Osteoblast (primary cell): ENCODE data around the gene KRTAP10-6. TPM values are rescaled to one million over a fixed set of nuclear protein-coding genes. Genes with fewer than 3 reads are reported as not detected.
"Not testable (repeated sequence)": the region's sequence is repeated elsewhere in the genome, so short reads cannot be mapped to it uniquely, and the experiment has no call there.

ENCODE experiments used
- DNase-seq: peaks from one replicate; pipeline ENCODE4 v3.0.0; 2011; ENCODE audit warnings: low spot score, mixed read lengths; ENCODE audit not compliant: insufficient read length; ENCODE audit errors: missing footprints
- H2AFZ ChIP-seq: 2 replicates; pipeline ENCODE4 v1.6.0; 2011; ENCODE audit warnings: mild to moderate bottlenecking, low read length
- H3K27ac ChIP-seq: 2 replicates; pipeline ENCODE4 v1.5.1; 2011; ENCODE audit warnings: mild to moderate bottlenecking, low read depth, low read length, moderate library complexity
- H3K27me3 ChIP-seq: 2 replicates; pipeline ENCODE4 v1.6.0; 2012; ENCODE audit warnings: mild to moderate bottlenecking, control low read depth, inconsistent platforms, low read length, moderate library complexity; ENCODE audit not compliant: insufficient read depth
- H3K36me3 ChIP-seq: 2 replicates; pipeline ENCODE4 v1.5.1; 2011; ENCODE audit warnings: mild to moderate bottlenecking, low read length, control low read depth, moderate library complexity; ENCODE audit not compliant: insufficient read depth
- H3K4me1 ChIP-seq: 2 replicates; pipeline ENCODE4 v1.5.1; 2011; ENCODE audit warnings: mild to moderate bottlenecking, low read length, control low read depth, moderate library complexity; ENCODE audit not compliant: insufficient read depth
- H3K4me2 ChIP-seq: 2 replicates; pipeline ENCODE4 v1.6.0; 2011; ENCODE audit warnings: mild to moderate bottlenecking, low read length; ENCODE audit not compliant: insufficient read depth
- H3K4me3 ChIP-seq: fragments of 200-600 bp; sonication (generic); 3 replicates; pipeline ENCODE4 v1.5.1; 2012; ENCODE audit warnings: mild to moderate bottlenecking, low read length, inconsistent platforms; ENCODE audit not compliant: insufficient read depth
- H3K79me2 ChIP-seq: 2 replicates; pipeline ENCODE4 v1.6.0; 2012; ENCODE audit warnings: mild to moderate bottlenecking, low read length, control low read depth, inconsistent platforms; ENCODE audit not compliant: insufficient read depth
- H3K9me3 ChIP-seq: 2 replicates; pipeline ENCODE4 v1.5.1; 2011; ENCODE audit warnings: low read depth, low read length, control low read depth
- H4K20me1 ChIP-seq: 2 replicates; pipeline ENCODE4 v1.6.0; 2012; ENCODE audit warnings: mild to moderate bottlenecking, low read length, control low read depth; ENCODE audit not compliant: insufficient read depth
- total RNA-seq: library from RNA; depleted of rRNA; stranded (reverse); fragments of >200 nt; gene quantifications from 2 replicates; pipeline ENCODE4 v1.2.3, GENCODE V29; 2012
- TF ChIP-seq, protein P1 (sequence below): IDR thresholded peaks from 2 replicates; pipeline ENCODE4 v1.5.1; 2011; ENCODE audit warnings: mild to moderate bottlenecking, low read depth, low read length, moderate library complexity; ENCODE audit errors: extremely low read depth

The KRTAP10-6 gene
- total RNA-seq, 1 donor: not detected

DNA sequence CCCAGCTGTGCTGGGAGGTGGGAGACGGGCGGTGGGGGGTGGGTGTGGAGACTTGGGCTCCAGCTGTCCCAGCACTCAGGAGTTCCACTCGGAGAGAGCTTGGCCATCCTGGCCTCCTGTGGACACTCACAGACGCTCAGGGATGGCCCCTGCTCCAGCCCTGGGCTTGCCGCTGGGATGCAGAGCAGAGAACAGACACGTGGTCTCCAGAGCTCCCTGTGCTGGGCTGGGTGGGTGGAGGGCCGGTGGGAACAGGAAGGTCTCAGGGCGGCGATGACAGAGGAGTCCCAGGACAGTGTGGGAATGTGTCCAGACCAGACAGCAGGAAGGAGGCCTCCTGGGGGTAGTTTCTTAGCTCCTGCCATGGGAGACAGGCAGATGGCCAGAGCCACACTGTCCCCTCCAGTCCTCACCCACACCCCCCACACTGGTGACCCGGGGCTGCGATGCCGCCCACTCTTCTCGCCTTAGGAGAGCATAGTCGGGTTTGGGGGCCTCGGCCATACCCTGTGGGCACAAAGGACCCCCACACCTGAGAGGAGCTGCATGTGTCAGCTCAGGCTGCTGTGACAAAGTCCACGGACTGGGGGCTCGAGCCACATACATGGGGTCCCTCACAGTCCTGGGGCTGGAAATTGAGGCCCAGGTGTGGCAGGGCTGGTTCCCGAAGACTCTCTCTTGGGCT lies 36.5 kb upstream of the KRTAP10-6 start:
- TF ChIP-seq, protein P1, sequence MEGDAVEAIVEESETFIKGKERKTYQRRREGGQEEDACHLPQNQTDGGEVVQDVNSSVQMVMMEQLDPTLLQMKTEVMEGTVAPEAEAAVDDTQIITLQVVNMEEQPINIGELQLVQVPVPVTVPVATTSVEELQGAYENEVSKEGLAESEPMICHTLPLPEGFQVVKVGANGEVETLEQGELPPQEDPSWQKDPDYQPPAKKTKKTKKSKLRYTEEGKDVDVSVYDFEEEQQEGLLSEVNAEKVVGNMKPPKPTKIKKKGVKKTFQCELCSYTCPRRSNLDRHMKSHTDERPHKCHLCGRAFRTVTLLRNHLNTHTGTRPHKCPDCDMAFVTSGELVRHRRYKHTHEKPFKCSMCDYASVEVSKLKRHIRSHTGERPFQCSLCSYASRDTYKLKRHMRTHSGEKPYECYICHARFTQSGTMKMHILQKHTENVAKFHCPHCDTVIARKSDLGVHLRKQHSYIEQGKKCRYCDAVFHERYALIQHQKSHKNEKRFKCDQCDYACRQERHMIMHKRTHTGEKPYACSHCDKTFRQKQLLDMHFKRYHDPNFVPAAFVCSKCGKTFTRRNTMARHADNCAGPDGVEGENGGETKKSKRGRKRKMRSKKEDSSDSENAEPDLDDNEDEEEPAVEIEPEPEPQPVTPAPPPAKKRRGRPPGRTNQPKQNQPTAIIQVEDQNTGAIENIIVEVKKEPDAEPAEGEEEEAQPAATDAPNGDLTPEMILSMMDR: no peak
- Histone ChIP-seq H3K9me3 (no peaks in the 10 kb centered on the region), H3K4me3 (no peak overlapping the region)

DNA sequence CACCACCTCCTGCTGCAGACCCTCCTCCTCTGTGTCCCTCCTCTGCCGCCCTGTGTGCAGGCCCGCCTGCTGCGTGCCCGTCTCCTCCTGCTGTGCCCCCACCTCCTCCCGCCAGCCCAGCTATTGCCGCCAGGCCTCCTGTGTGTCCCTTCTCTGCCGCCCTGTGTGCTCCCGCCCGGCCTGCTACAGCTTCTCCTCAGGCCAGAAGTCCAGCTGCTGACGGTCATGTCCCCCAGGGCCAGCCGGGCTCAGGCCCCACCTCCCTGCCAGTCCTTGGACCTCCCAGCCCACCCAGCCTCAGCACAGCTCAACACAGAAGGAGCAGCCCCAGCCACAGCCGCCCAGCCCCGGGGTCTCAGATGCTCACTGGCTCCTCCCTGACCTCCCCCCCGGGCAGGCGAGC lies 35.5 kb upstream of the KRTAP10-6 start:
- not testable (repeated sequence) for H3K4me2 ChIP-seq, H3K27me3 ChIP-seq, H4K20me1 ChIP-seq, H3K4me3 ChIP-seq, H3K4me1 ChIP-seq, H3K9me3 ChIP-seq, H2AFZ ChIP-seq, H3K36me3 ChIP-seq, DNase-seq, H3K79me2 ChIP-seq, H3K27ac ChIP-seq

More for the DNA sequence above, 36.5 kb upstream of the KRTAP10-6 start:
- no peaks in the 10 kb centered on the region for H4K20me1 ChIP-seq
- H3K4me1 ChIP-seq: no peaks in the 10 kb centered on the region
- H3K36me3 ChIP-seq: no peaks in the 10 kb centered on the region
- H3K79me2 ChIP-seq: no peaks in the 10 kb centered on the region
- no peak overlapping the region for H3K27ac ChIP-seq
- no peak overlapping the region for H3K4me2 ChIP-seq
- no peaks in the 10 kb centered on the region for H3K27me3 ChIP-seq
- no peak for DNase-seq
- H2AFZ ChIP-seq: no peak overlapping the region

DNA sequence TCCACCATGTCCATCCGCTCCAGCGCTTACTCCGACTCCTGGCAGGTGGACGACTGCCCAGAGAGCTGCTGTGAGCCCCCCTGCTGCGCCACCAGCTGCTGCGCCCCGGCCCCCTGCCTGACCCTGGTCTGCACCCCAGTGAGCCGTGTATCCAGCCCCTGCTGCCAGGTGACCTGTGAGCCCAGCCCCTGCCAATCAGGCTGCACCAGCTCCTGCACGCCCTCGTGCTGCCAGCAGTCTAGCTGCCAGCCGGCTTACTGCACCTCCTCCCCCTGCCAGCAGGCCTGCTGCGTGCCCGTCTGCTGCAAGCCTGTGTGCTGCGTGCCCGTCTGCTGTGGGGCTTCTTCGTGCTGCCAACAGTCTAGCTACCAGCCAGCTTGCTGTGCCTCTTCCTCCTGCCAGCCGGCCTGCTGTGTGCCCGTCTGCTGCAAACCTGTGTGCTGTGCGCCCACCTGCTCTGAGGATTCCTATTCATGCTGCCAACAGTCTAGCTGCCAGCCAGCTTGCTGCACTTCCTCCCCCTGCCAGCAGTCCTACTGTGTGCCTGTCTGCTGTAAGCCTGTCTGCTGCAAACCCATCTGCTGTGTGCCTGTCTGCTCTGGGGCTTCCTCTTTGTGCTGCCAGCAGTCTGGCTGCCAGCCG lies 35.0 kb upstream of the KRTAP10-6 start:
- H2AFZ ChIP-seq, H3K4me1 ChIP-seq, H3K27me3 ChIP-seq, H3K4me3 ChIP-seq, H4K20me1 ChIP-seq, H3K9me3 ChIP-seq, H3K27ac ChIP-seq, DNase-seq, H3K4me2 ChIP-seq, H3K36me3 ChIP-seq, H3K79me2 ChIP-seq: not testable (repeated sequence)

DNA sequence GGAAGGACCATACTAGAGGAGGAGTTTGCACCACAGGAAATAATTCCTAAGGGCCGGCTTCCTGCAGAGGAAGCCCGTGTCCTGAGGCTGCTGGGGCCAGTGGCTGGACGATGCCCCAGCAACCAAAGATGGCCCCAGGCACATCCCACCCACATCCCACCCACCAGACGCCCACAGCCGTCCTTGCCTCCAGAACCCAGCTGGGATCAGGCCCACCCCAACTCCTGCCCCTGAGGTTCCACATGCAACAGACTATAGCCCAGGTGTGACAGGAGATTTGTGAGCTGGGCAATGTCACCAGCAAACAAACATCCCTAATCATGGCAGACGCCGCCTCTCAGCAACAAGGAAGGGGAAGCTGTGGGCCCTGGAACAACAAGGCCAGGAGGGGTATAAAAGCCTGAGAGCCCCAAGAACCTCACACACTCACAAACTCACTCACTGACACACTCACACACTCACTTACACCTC lies 34.4 kb upstream of the KRTAP10-6 start, which contains the start of gene KRTAP10-9:
Gene KRTAP10-9, plus strand, starts transcription at position 421 of the 471 bp plus-strand sequence. CDS start 79 bp downstream, outside the sequence.
- H3K36me3 ChIP-seq: no peaks in the 10 kb centered on the region
- no peaks in the 10 kb centered on the region for H3K4me1 ChIP-seq
- no peak for DNase-seq
- no peaks in the 10 kb centered on the region for H3K9me3 ChIP-seq
- H3K4me2 ChIP-seq: no peak within 1 kb of the TSS
- TF ChIP-seq, protein P1: no peak
- H3K27me3 ChIP-seq: no peaks in the 10 kb centered on the region
- H4K20me1 ChIP-seq: no peaks in the 10 kb centered on the region
- H3K27ac ChIP-seq: no peak within 1 kb of the TSS
- H2AFZ ChIP-seq: no peak within 1 kb of the TSS
- H3K4me3 ChIP-seq: no peak within 1 kb of the TSS
- H3K79me2 ChIP-seq: no peaks in the 10 kb centered on the region

DNA sequence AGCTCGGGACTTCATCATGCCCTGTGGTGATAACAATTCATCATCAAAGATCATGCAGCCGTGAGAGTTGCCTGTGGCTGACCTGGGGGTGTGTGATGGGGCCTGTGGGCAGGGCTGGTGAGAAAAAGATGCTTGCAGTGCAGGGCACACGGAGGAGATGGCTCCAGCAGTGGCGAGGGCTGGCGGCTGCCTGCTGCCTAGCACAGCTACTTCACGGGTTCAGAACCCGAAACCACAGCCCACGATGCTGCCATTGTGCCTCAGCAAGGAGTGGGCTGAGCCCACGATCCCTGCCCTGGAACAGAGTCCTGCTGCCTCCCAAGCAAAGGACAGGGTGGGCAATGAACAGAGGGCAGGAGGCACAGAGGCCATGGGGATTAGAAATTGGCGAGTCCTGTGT lies 34.0 kb upstream of the KRTAP10-6 start:
- Histone ChIP-seq H3K4me3 (no peak overlapping the region), H4K20me1 (no peaks in the 10 kb centered on the region)

More for the DNA sequence above, 34.0 kb upstream of the KRTAP10-6 start:
- Histone ChIP-seq H2AFZ (no peak overlapping the region), H3K27ac (no peak overlapping the region), H3K79me2 (no peaks in the 10 kb centered on the region), H3K4me1 (no peaks in the 10 kb centered on the region), H3K36me3 (no peaks in the 10 kb centered on the region), H3K9me3 (no peaks in the 10 kb centered on the region), H3K27me3 (no peaks in the 10 kb centered on the region), H3K4me2 (no peak overlapping the region)
- no peak for DNase-seq
- TF ChIP-seq, protein P1: no peak
